ENCODE data around the gene RAPGEF5.

RAPGEF5 gene

GRCh38 chr7:22378199-22378980 lies 21.4 kb upstream of the RAPGEF5 start:
- no peak for DNase-seq

GRCh38 chr7:22377703-22378102 lies 20.7 kb upstream of the RAPGEF5 start:
- no peak for DNase-seq

GRCh38 chr7:22375359-22376048 lies 18.6 kb upstream of the RAPGEF5 start:
- DNase-seq, result no peak

- no peak for DNase-seq
These were observed 17.0 kb upstream of the RAPGEF5 start for GRCh38 chr7:22373911-22374310.

- no peak for DNase-seq
These were observed 16.4 kb upstream of the RAPGEF5 start for GRCh38 chr7:22373388-22373787.

- no peak for DNase-seq
These were observed 15.9 kb upstream of the RAPGEF5 start for GRCh38 chr7:22372863-22373262.

- no peak for DNase-seq
These were observed 14.9 kb upstream of the RAPGEF5 start for GRCh38 chr7:22371878-22372277.

- DNase-seq, result no peak
These were observed 7.9 kb upstream of the RAPGEF5 start for GRCh38 chr7:22364900-22365299.

- no peak for DNase-seq
These were observed 6.9 kb upstream of the RAPGEF5 start for GRCh38 chr7:22363756-22364422.

- no peak for DNase-seq
These were observed 4.8 kb upstream of the RAPGEF5 start for GRCh38 chr7:22361795-22362194.

GRCh38 chr7:22361320-22361719 lies 4.4 kb upstream of the RAPGEF5 start:
- DNase-seq, result no peak

- DNase-seq, result no peak
These were observed 2.1 kb upstream of the RAPGEF5 start for GRCh38 chr7:22358820-22359697.

- no peak for DNase-seq
These were observed 589 bp upstream of the RAPGEF5 start for GRCh38 chr7:22357311-22358175.

- no peak for DNase-seq
These were observed 803 bp downstream of the RAPGEF5 start for GRCh38 chr7:22356010-22356691.

GRCh38 chr7:22355620-22356009 lies 1.3 kb downstream of the RAPGEF5 start:
- no peak for DNase-seq

- no peak for DNase-seq
These were observed 2.5 kb downstream of the RAPGEF5 start for GRCh38 chr7:22354462-22354861.

GRCh38 chr7:22352887-22353286 lies 4.1 kb downstream of the RAPGEF5 start:
- no peak for DNase-seq

GRCh38 chr7:22351878-22352277 lies 5.1 kb downstream of the RAPGEF5 start:
- no peak for DNase-seq

- no peak for DNase-seq
These were observed 5.6 kb downstream of the RAPGEF5 start for GRCh38 chr7:22351329-22351692.

- no peak for DNase-seq
These were observed 6.3 kb downstream of the RAPGEF5 start for GRCh38 chr7:22350466-22351328.

Measured in NK-92 treated with Interleukin-12 subunit alpha and Interleukin-12 subunit beta, amount 100 ng/mL, for 24 hours (cell line).